Stomach (tissue), 9 donors: ENCODE measurements around the gene HIPK1. TPM values are rescaled to one million over a fixed set of nuclear protein-coding genes. Genes with fewer than 3 reads are reported as not detected.
A peak's percentile ranks its signal among the peaks of the same experiment; 100 is the strongest.

ENCODE experiments used
- DNase-seq, 2 donors: peaks; one replicate each; pipeline versions ENCODE4 v3.0.0 to v3.0.0-alpha.2; 2013 to 2019
- H3K27ac ChIP-seq, 5 donors: fragments of 200-600 bp in 4 of 5; sonication (generic) in 4 of 5; one replicate each; pipeline ENCODE4 v1.5.1; 2013 to 2019; ENCODE audit warnings: mild to moderate bottlenecking in 1 of 5, moderate library complexity in 1 of 5
- H3K27me3 ChIP-seq, 3 donors: fragments of 200-600 bp; sonication (generic); one replicate each; pipeline ENCODE4 v1.5.1; 2017 to 2019; ENCODE audit warnings: mixed run types in 1 of 3
- H3K36me3 ChIP-seq, 4 donors: fragments of 200-600 bp; sonication (generic); 1 replicate in 3 of 4; 2 replicates in 1 of 4; pipeline ENCODE4 v1.5.1; 2016 to 2019
- H3K4me1 ChIP-seq, 4 donors: fragments of 200-600 bp; sonication (generic); one replicate each; pipeline ENCODE4 v1.5.1; 2016 to 2019
- H3K4me3 ChIP-seq, 4 donors: fragments of 200-600 bp; sonication (generic) in 3 of 4; one replicate each; pipeline ENCODE4 v1.5.1; 2016 to 2019; ENCODE audit warnings: mild to moderate bottlenecking in 1 of 4
- H3K9me3 ChIP-seq, 4 donors: fragments of 200-600 bp; sonication (generic); one replicate each; pipeline ENCODE4 v1.5.1; 2016 to 2019
- CTCF ChIP-seq, 7 experiments: fragments of 450-650 bp in 4 of 7; fragments of 200-600 bp in 3 of 7; sonication (generic) in 3 of 7; IDR thresholded peaks; one replicate each; pipeline ENCODE4 v1.5.1; 2016 to 2019; ENCODE audit warnings: antibody characterized with exemption in 7 of 7, control low read depth in 2 of 7, mild to moderate bottlenecking in 1 of 7
- EP300 ChIP-seq: sonication (generic); formaldehyde crosslinking; IDR thresholded peaks from one replicate; pipeline ENCODE4 v1.6.1; 2017; ENCODE audit warnings: antibody characterized with exemption
- POLR2A ChIP-seq, 4 donors: fragments of 450-650 bp; IDR thresholded peaks; one replicate each; pipeline ENCODE4 v1.6.1; 2016; ENCODE audit warnings: antibody characterized with exemption in 4 of 4, control low read depth in 2 of 4, mild to moderate bottlenecking in 1 of 4, moderate library complexity in 1 of 4
- POLR2AphosphoS5 ChIP-seq, 3 donors: sonication (generic); formaldehyde crosslinking; IDR thresholded peaks; one replicate each; pipeline ENCODE4 v1.6.1; 2016; ENCODE audit warnings: antibody characterized with exemption in 3 of 3
- WGBS, 5 donors: extraction: QIAGEN DNeasy Blood & Tissue Kit in 3 of 5; methylation state at CpG; one replicate each; pipeline versions ENCODE4 v1.1.5 to v1.1.7; 2013 to 2018; 5-methylcytosine and 5-hydroxymethylcytosine counted together
- intact Hi-C: fragments of 100-400 bp; cut with DNase I; formaldehyde crosslinking; loops from one replicate; pipeline ENCODE4 v1.15.1; 2023; ENCODE audit warnings: low total_unique reads
- polyA plus RNA-seq, 3 donors: library from polyadenylated mRNA; stranded (reverse); fragments of 200-250 nt; gene quantifications; one replicate each; pipeline ENCODE4 v1.2.3, GENCODE V29; 2013
- total RNA-seq, 5 donors: library from RNA; depleted of rRNA; stranded (reverse); fragments of >200 nt; gene quantifications; one replicate each; pipeline versions ENCODE4 v1.1.0 to v1.2.3, GENCODE V29; 2014 to 2016
- donor health status: healthy with polysubstance abuse.
- donor health status: Bipolar disorder and iron deficiency.
- donor health status: healthy.

HIPK1 gene
- total and polyA plus RNA-seq, 8 donors, result 8.7 to 70.3 (median 28.3) TPM

- no peak for TF ChIP-seq EP300
- peaks cover 19 to 53% (median 42%) of the 10 kb centered on the region in 4 donors for H3K4me1 ChIP-seq
- peak in 1 of 2 donors; percentile 40 for DNase-seq
- peak overlapping the region in 3 of 5 donors; percentile 24 to 85 (median 84) for H3K27ac ChIP-seq
- WGBS, 5 donors, result 36 to 67% (median 61%) methylated on average over 4 of the region's 4 CpGs
- H3K4me3 ChIP-seq, result no peak overlapping the region
- intact Hi-C loops, result no loop called here
- no peaks in the 10 kb centered on the region for H3K36me3 ChIP-seq
- no peaks in the 10 kb centered on the region for H3K27me3 ChIP-seq
- H3K9me3 ChIP-seq, result no peaks in the 10 kb centered on the region
Measured at GRCh38 chr1:113984710-113985109, 55.6 kb downstream of the HIPK1 start.

- peaks cover 13 to 37% (median 29%) of the 10 kb centered on the region in 4 donors for H3K4me1 ChIP-seq
- H3K36me3 ChIP-seq, result no peaks in the 10 kb centered on the region
- H3K27me3 ChIP-seq, result no peaks in the 10 kb centered on the region
- no peak for TF ChIP-seq CTCF (IDR thresholded peaks at IDR 0.05)
- TF ChIP-seq POLR2AphosphoS5 (IDR thresholded peaks at IDR 0.05), result no peak
- TF ChIP-seq POLR2A (IDR thresholded peaks at IDR 0.05), result no peak
- TF ChIP-seq EP300, result no peak
- 75 to 86% (median 83%) methylated on average over 6 of the region's 6 CpGs for WGBS, 5 donors
- intact Hi-C loops, result no loop called here
- DNase-seq, result no peak
- H3K4me3 ChIP-seq, result no peak overlapping the region
- no peak overlapping the region for H3K27ac ChIP-seq
- H3K9me3 ChIP-seq, result no peaks in the 10 kb centered on the region
Measured at GRCh38 chr1:113986802-113987201, 57.7 kb downstream of the HIPK1 start.

GRCh38 chr1:113987259-113987658 lies 58.1 kb downstream of the HIPK1 start:
- intact Hi-C loops, result no loop called here
- Histone ChIP-seq H3K9me3 (no peaks in the 10 kb centered on the region), H3K27ac (no peak overlapping the region), H3K36me3 (no peaks in the 10 kb centered on the region), H3K27me3 (no peaks in the 10 kb centered on the region), H3K4me1 (peaks cover 13 to 32% (median 26%) of the 10 kb centered on the region in 4 donors), H3K4me3 (no peak overlapping the region)
- 75 to 93% (median 76%) methylated on average over 5 of the region's 5 CpGs for WGBS, 5 donors
- TF ChIP-seq POLR2AphosphoS5 (IDR thresholded peaks at IDR 0.05) (no peak), CTCF (IDR thresholded peaks at IDR 0.05) (no peak), POLR2A (IDR thresholded peaks at IDR 0.05) (no peak), EP300 (no peak)
- no peak for DNase-seq

- Histone ChIP-seq H3K4me1 (no peaks in the 10 kb centered on the region), H3K4me3 (no peak overlapping the region), H3K27ac (no peak overlapping the region), H3K27me3 (no peaks in the 10 kb centered on the region), H3K9me3 (peaks cover 3 to 17% (median 10%) of the 10 kb centered on the region in 4 donors), H3K36me3 (no peaks in the 10 kb centered on the region)
- 48 to 86% (median 64%) methylated on average over 2 of the region's 2 CpGs for WGBS, 5 donors
- TF ChIP-seq POLR2A (IDR thresholded peaks at IDR 0.05), result no peak
- no peak for TF ChIP-seq POLR2AphosphoS5 (IDR thresholded peaks at IDR 0.05)
- no peak for TF ChIP-seq EP300
- no peak for TF ChIP-seq CTCF (IDR thresholded peaks at IDR 0.05)
- DNase-seq, result no peak
- intact Hi-C loops, result no loop called here
Measured at GRCh38 chr1:113990530-113990929, 61.4 kb downstream of the HIPK1 start.

GRCh38 chr1:113990961-113991360 lies 61.8 kb downstream of the HIPK1 start:
- H3K4me3 ChIP-seq, result no peak overlapping the region
- no peaks in the 10 kb centered on the region for H3K36me3 ChIP-seq
- intact Hi-C loops, result no loop called here

More at GRCh38 chr1:113990961-113991360, 61.8 kb downstream of the HIPK1 start:
- 86 to 93% (median 89%) methylated on average over 4 of the region's 4 CpGs for WGBS, 5 donors
- no peak overlapping the region for H3K27ac ChIP-seq
- TF ChIP-seq POLR2A (IDR thresholded peaks at IDR 0.05) (no peak), POLR2AphosphoS5 (IDR thresholded peaks at IDR 0.05) (no peak), CTCF (IDR thresholded peaks at IDR 0.05) (no peak), EP300 (no peak)
- no peaks in the 10 kb centered on the region for H3K4me1 ChIP-seq
- no peak for DNase-seq
- peaks cover 3 to 17% (median 15%) of the 10 kb centered on the region in 4 donors for H3K9me3 ChIP-seq
- H3K27me3 ChIP-seq, result no peaks in the 10 kb centered on the region
